Measurements from ENCODE around the gene C17orf113.

- TF ChIP-seq POLR2A (IDR thresholded peaks at IDR 0.05; ENCODE audit: low read depth), result no peak
- no peak for TF ChIP-seq EP300 (IDR thresholded peaks at IDR 0.05)
- TF ChIP-seq, protein P1, sequence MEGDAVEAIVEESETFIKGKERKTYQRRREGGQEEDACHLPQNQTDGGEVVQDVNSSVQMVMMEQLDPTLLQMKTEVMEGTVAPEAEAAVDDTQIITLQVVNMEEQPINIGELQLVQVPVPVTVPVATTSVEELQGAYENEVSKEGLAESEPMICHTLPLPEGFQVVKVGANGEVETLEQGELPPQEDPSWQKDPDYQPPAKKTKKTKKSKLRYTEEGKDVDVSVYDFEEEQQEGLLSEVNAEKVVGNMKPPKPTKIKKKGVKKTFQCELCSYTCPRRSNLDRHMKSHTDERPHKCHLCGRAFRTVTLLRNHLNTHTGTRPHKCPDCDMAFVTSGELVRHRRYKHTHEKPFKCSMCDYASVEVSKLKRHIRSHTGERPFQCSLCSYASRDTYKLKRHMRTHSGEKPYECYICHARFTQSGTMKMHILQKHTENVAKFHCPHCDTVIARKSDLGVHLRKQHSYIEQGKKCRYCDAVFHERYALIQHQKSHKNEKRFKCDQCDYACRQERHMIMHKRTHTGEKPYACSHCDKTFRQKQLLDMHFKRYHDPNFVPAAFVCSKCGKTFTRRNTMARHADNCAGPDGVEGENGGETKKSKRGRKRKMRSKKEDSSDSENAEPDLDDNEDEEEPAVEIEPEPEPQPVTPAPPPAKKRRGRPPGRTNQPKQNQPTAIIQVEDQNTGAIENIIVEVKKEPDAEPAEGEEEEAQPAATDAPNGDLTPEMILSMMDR (IDR thresholded peaks at IDR 0.05), result no peak
These were observed 9.8 kb upstream of the C17orf113 start for GRCh38 chr17:42060231-42060630.

All from esophagus muscularis mucosa (tissue), 4 donors.